ENCODE measurements around the gene IL1A.

GRCh38 chr2:112767693-112768330 is 16.5 kb downstream of the IL1A start:
- no peak for TF ChIP-seq ZNF8 (CRISPR knock-in tag; IDR thresholded peaks at IDR 0.05)
- TF ChIP-seq RARB (CRISPR knock-in tag; IDR thresholded peaks at IDR 0.05) = no peak
- TF ChIP-seq TSHZ2 (CRISPR knock-in tag; IDR thresholded peaks at IDR 0.05) = no peak
- TF ChIP-seq ZC3H10 (CRISPR knock-in tag; IDR thresholded peaks at IDR 0.05) = no peak
- no peak for TF ChIP-seq PATZ1 (CRISPR knock-in tag; IDR thresholded peaks at IDR 0.05; ENCODE audit: borderline replicate concordance)
- TF ChIP-seq CSDC2 (CRISPR knock-in tag; IDR thresholded peaks at IDR 0.05) = no peak
- no peak for TF ChIP-seq ZNF565 (CRISPR knock-in tag; conservative IDR thresholded peaks at IDR 0.05; ENCODE audit: low read depth)
- no peak for TF ChIP-seq TCF4 (CRISPR knock-in tag; IDR thresholded peaks at IDR 0.05; ENCODE audit: borderline replicate concordance)
